Measurements from ENCODE around the gene SLC15A1. TPM values are rescaled to one million over a fixed set of nuclear protein-coding genes. Genes with fewer than 3 reads are reported as not detected.

The SLC15A1 gene
- total and polyA plus RNA-seq, 12 donors = 0.01 TPM; not detected in 11

- Histone ChIP-seq H3K9me3 (no peaks in the 10 kb centered on the region), H3K4me1 (peaks cover 0 to 16% (median 0%) of the 10 kb centered on the region in 9 donors), H3K27me3 (peaks cover 0 to 3% (median 0%) of the 10 kb centered on the region in 7 donors), H3K4me3 (no peak overlapping the region), H3K36me3 (no peaks in the 10 kb centered on the region), H3K27ac (no peak overlapping the region)
- TF ChIP-seq CTCF (IDR thresholded peaks at IDR 0.05) = no peak
- 43 to 47% methylated on average over 4 of the region's 4 CpGs for WGBS, 2 donors
- intact Hi-C loops (cut with DNase I) = loop anchor here in 9 of 10 donors (1.0 to 10.0 kb wide), 9 partner anchors 71 to 618 kb away; partner anchors contain the start of genes FARP1 (in 3 of the 9) and STK24 (in 1 of the 9)
- ATAC-seq = peak in 2 of 8 donors; percentile 3 to 14
- DNase-seq = no peak
Measured at GRCh38 chr13:98652721-98653462, 99.6 kb downstream of the SLC15A1 start.

DNA sequence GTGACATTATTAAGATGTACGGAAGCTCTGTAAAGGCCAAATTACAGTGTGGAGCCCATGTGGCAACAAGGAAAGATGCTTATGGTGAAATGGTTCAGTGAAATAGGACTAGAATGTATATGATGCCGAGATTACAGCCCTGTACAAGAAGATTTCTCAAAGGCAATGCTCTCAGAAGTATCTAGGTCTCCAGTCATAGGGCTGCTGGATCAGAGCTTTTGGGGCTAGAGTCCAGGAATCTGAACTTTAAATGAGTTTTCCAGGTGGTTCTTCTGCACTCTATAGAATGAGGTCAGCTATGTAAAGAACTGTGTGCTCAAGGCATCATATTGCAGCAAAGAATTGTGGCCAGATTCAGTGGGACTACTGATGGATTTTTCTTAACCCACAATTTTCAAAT, 100.2 kb downstream of the SLC15A1 start:
- no peak for ATAC-seq

DNA sequence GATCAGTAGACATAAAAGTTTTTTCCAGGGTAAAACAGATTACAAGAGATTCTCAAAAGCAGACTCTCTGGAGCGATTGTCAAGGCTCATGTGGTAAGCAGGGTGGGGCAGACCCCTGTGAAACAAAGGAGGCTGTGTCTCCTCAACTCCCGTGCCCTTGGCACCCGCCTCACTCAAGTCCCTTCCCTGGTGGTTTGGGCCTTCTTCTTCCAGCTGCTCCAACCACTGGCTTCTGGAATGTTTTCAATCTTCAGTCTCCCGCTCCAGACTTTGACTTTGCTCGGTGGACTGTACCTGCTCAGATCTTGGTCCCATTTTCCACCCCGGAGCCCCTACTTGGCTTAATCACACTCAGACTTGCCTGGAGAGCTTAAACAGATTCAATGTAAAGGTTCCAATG, 100.7 kb downstream of the SLC15A1 start:
- intact Hi-C loops (cut with DNase I) = loop anchor here (2.0 to 10.0 kb wide), 8 partner anchors 69 to 617 kb away; partner anchors contain the start of genes FARP1 (in 3 of the 10) and STK24 (in 1 of the 10)

More for the DNA sequence above, 100.2 kb downstream of the SLC15A1 start:
- DNase-seq = no peak
- intact Hi-C loops (cut with DNase I) = loop anchor here in 9 of 10 donors (2.0 to 10.0 kb wide), 8 partner anchors 70 to 617 kb away; partner anchors contain the start of genes FARP1 (in 3 of the 9) and STK24 (in 1 of the 9)
- no peaks in the 10 kb centered on the region for H3K36me3 ChIP-seq
- WGBS, 2 donors = 71 to 90% methylated on average over 2 of the region's 2 CpGs
- H3K4me3 ChIP-seq = no peak overlapping the region
- peaks cover 0 to 3% (median 0%) of the 10 kb centered on the region in 7 donors for H3K27me3 ChIP-seq
- no peak overlapping the region for H3K27ac ChIP-seq
- peaks cover 0 to 12% (median 0%) of the 10 kb centered on the region in 9 donors for H3K4me1 ChIP-seq
- TF ChIP-seq CTCF (IDR thresholded peaks at IDR 0.05) = no peak
- no peaks in the 10 kb centered on the region for H3K9me3 ChIP-seq

More for the DNA sequence above, 100.7 kb downstream of the SLC15A1 start:
- 76 to 94% methylated on average over 6 of the region's 6 CpGs for whole genome bisulfite sequencing, 2 donors
- H3K4me1 ChIP-seq = peaks cover 0 to 12% (median 0%) of the 10 kb centered on the region in 9 donors
- ATAC-seq (no peak), DNase-seq (no peak)
- H3K27me3 ChIP-seq = peaks cover 0 to 3% (median 0%) of the 10 kb centered on the region in 7 donors
- H3K9me3 ChIP-seq = no peaks in the 10 kb centered on the region
- no peak for TF ChIP-seq CTCF (IDR thresholded peaks at IDR 0.05)
- H3K4me3 ChIP-seq = no peak overlapping the region
- H3K36me3 ChIP-seq = no peaks in the 10 kb centered on the region
- H3K27ac ChIP-seq = no peak overlapping the region
